Activated B cell treated with CpG ODN at 0.5 μM for 24 hours (primary cell): ENCODE results near the gene PRKAA2. TPM values are rescaled to one million over a fixed set of nuclear protein-coding genes. Genes with fewer than 3 reads are reported as not detected.

ENCODE experiments used
- ATAC-seq: fragments of 200-7000 bp; cut with Tn5 transposase; one replicate; pipeline ENCODE4 v1.10.0; 2021; ENCODE audit warnings: low read depth, mild to moderate bottlenecking, moderate library complexity
- CTCF ChIA-PET: fragments of 350-600 bp; sonication (Branson Sonifier 250); formaldehyde crosslinking; loops from one replicate; lab custom pipeline; 2021; ENCODE audit warnings: antibody characterized with exemption; lab: Charles Lee
- POLR2A ChIA-PET: fragments of 350-600 bp; sonication (Branson Sonifier 250); formaldehyde crosslinking; loops from one replicate; lab custom pipeline; 2021; ENCODE audit warnings: antibody characterized with exemption; lab: Charles Lee
- DNase-seq: peaks from one replicate; pipeline ENCODE4 v3.0.0; 2022
- H3K27ac Mint-ChIP-seq: one replicate; pipeline ENCODE4 v1.8.0; 2020; ENCODE audit warnings: mixed read lengths
- H3K27me3 Mint-ChIP-seq: one replicate; pipeline ENCODE4 v1.8.0; 2021; ENCODE audit warnings: mixed read lengths
- H3K36me3 Mint-ChIP-seq: one replicate; pipeline ENCODE4 v1.8.0; 2021; ENCODE audit warnings: low read depth, mixed read lengths
- H3K4me1 Mint-ChIP-seq: one replicate; pipeline ENCODE4 v1.8.0; 2021; ENCODE audit warnings: mixed read lengths
- H3K4me3 Mint-ChIP-seq: one replicate; pipeline ENCODE4 v1.8.0; 2020; ENCODE audit warnings: mild to moderate bottlenecking, mixed read lengths
- H3K9me3 Mint-ChIP-seq: one replicate; pipeline ENCODE4 v1.8.0; 2020; ENCODE audit warnings: mixed read lengths
- CTCF ChIP-seq: fragments of 200-600 bp; IDR thresholded peaks from one replicate; pipeline ENCODE4 v1.8.0; 2022; ENCODE audit warnings: antibody characterized with exemption, mild to moderate bottlenecking
- intact Hi-C: fragments of 100-400 bp; cut with micrococcal nuclease; formaldehyde crosslinking; loops from one replicate; pipeline ENCODE4 v1.15.1; 2024
- total RNA-seq: library from RNA; stranded (reverse); gene quantifications from 2 replicates; pipeline ENCODE4 v1.2.3, GENCODE V29; 2022

Gene PRKAA2
- total RNA-seq, 1 donor from 2014 or later, result not detected

GRCh38 chr1:56655991-56656613 is 11.0 kb downstream of the PRKAA2 start:
- ChIA-PET CTCF (no interaction called here), POLR2A (no interaction called here)
- DNase-seq (no peak), ATAC-seq (no peak)
- Mint-ChIP-seq H3K27ac (no peak overlapping the region), H3K36me3 (no peaks in the 10 kb centered on the region), H3K27me3 (peaks cover 12% of the 10 kb centered on the region), H3K4me3 (no peak overlapping the region), H3K9me3 (peaks cover 13% of the 10 kb centered on the region), H3K4me1 (no peaks in the 10 kb centered on the region)
- intact Hi-C loops, result no loop called here
- TF ChIP-seq CTCF, result no peak

GRCh38 chr1:56658254-56658653 is 13.1 kb downstream of the PRKAA2 start:
- intact Hi-C loops, result no loop called here
- no peak overlapping the region for H3K27ac Mint-ChIP-seq

GRCh38 chr1:56660293-56660692 is 15.2 kb downstream of the PRKAA2 start:
- peaks cover 13% of the 10 kb centered on the region for H3K9me3 Mint-ChIP-seq
- POLR2A ChIA-PET, result no interaction called here
- TF ChIP-seq CTCF, result no peak
- no peaks in the 10 kb centered on the region for H3K4me1 Mint-ChIP-seq
- intact Hi-C loops, result no loop called here
- H3K4me3 Mint-ChIP-seq, result no peak overlapping the region
- CTCF ChIA-PET, result no interaction called here
- H3K27ac Mint-ChIP-seq, result no peak overlapping the region
- H3K27me3 Mint-ChIP-seq, result peaks cover 7% of the 10 kb centered on the region
- H3K36me3 Mint-ChIP-seq, result no peaks in the 10 kb centered on the region
- ATAC-seq (no peak), DNase-seq (no peak)

More at GRCh38 chr1:56658254-56658653, 13.1 kb downstream of the PRKAA2 start:
- DNase-seq, result no peak
- no peak overlapping the region for H3K4me3 Mint-ChIP-seq
- POLR2A ChIA-PET, result no interaction called here
- H3K36me3 Mint-ChIP-seq, result no peaks in the 10 kb centered on the region
- no peak for ATAC-seq
- no peak for TF ChIP-seq CTCF
- peaks cover 10% of the 10 kb centered on the region for H3K27me3 Mint-ChIP-seq
- peaks cover 13% of the 10 kb centered on the region for H3K9me3 Mint-ChIP-seq
- no peaks in the 10 kb centered on the region for H3K4me1 Mint-ChIP-seq
- CTCF ChIA-PET, result no interaction called here

- TF ChIP-seq CTCF, result no peak
- POLR2A ChIA-PET, result no interaction called here
- no peak overlapping the region for H3K4me3 Mint-ChIP-seq
- no peaks in the 10 kb centered on the region for H3K36me3 Mint-ChIP-seq
- H3K27ac Mint-ChIP-seq, result no peak overlapping the region
- H3K27me3 Mint-ChIP-seq, result peaks cover 3% of the 10 kb centered on the region
- ATAC-seq (no peak), DNase-seq (no peak)
- H3K9me3 Mint-ChIP-seq, result no peaks in the 10 kb centered on the region
- CTCF ChIA-PET, result no interaction called here
- no peaks in the 10 kb centered on the region for H3K4me1 Mint-ChIP-seq
- intact Hi-C loops, result no loop called here
Measured at GRCh38 chr1:56663846-56664245, 18.7 kb downstream of the PRKAA2 start.

GRCh38 chr1:56665384-56665783 is 20.3 kb downstream of the PRKAA2 start:
- ATAC-seq (no peak), DNase-seq (no peak)
- Mint-ChIP-seq H3K27me3 (peaks cover 6% of the 10 kb centered on the region), H3K4me3 (no peak overlapping the region), H3K4me1 (no peaks in the 10 kb centered on the region), H3K27ac (no peak overlapping the region), H3K36me3 (no peaks in the 10 kb centered on the region), H3K9me3 (no peaks in the 10 kb centered on the region)
- POLR2A ChIA-PET, result no interaction called here
- CTCF ChIA-PET, result no interaction called here
- intact Hi-C loops, result no loop called here
- TF ChIP-seq CTCF, result no peak
